ENCODE results near the gene SEL1L3. TPM values are rescaled to one million over a fixed set of nuclear protein-coding genes. Genes with fewer than 3 reads are reported as not detected.

The SEL1L3 gene
- total and polyA plus RNA-seq, 2 donors (not counting 3 experiments of a cell fraction or from before 2014, with no cell fraction given) = 53.4 to 122 TPM

GRCh38 chr4:25904748-25905082 is 41.9 kb upstream of the SEL1L3 start:
- DNase-seq (ENCODE audit: low read depth, low spot score) = no peak
- Histone ChIP-seq H3K4me2 (ENCODE audit: insufficient read depth, low read length) (no peak overlapping the region), H3K79me2 (ENCODE audit: control insufficient read depth, insufficient read depth, low read length) (no peaks in the 10 kb centered on the region), H3K36me3 (ENCODE audit: control insufficient read depth in 2 of 2, extremely low read depth in 1 of 2, insufficient read depth in 2 of 2, low read length in 2 of 2) (no peaks in the 10 kb centered on the region), H3K9me1 (replicated peaks; ENCODE audit: control insufficient read depth, extremely low read depth, insufficient read depth, low read length) (no peaks in the 10 kb centered on the region), H3K4me1 (ENCODE audit: control insufficient read depth, extremely low read depth, insufficient read depth, low read length) (peaks cover 6% of the 10 kb centered on the region), H3K4me3 (replicated peaks in 1 of 3; ENCODE audit: insufficient read depth in 1 of 3, low read depth in 1 of 3, low read length in 3 of 3) (no peak overlapping the region), H3K9me3 (replicated peaks; ENCODE audit: control insufficient read depth, insufficient read depth, low read length) (no peaks in the 10 kb centered on the region), H3K27ac (ENCODE audit: insufficient read depth, low read depth, low read length) (no peak overlapping the region), H2AFZ (ENCODE audit: low read depth, low read length) (no peak overlapping the region), H3K9ac (replicated peaks; ENCODE audit: extremely low read depth, insufficient read depth, low read length) (no peak overlapping the region), H4K20me1 (replicated peaks; ENCODE audit: control insufficient read depth, extremely low read depth, insufficient read depth, low read length) (no peaks in the 10 kb centered on the region), H3K27me3 (ENCODE audit: control insufficient read depth in 2 of 2, insufficient read depth in 2 of 2, low read length in 2 of 2) (no peaks in the 10 kb centered on the region)
- BruUV-seq (replicated peaks) = no TSS peak
- FAIRE-seq = no peak
- POLR2A ChIA-PET = no interaction called here
- CTCF ChIA-PET = no interaction called here
- dilution Hi-C loops (cut with MboI; ENCODE audit: extremely low pct_ligation_motif_present, low sequenced_read_pairs) (no loop called here), intact Hi-C loops (cut with micrococcal nuclease) (no loop called here)
- TF ChIP-seq MYC (IDR thresholded peaks at IDR 0.05; ENCODE audit: low read depth, low read length) (no peak), JUN (IDR thresholded peaks at IDR 0.05; ENCODE audit: borderline replicate concordance, insufficient read depth, insufficient read length, low read depth) (no peak), EZH2 (IDR thresholded peaks at IDR 0.05; ENCODE audit: borderline replicate concordance, low read depth, low read length, severe bottlenecking) (no peak), POLR2A (IDR thresholded peaks at IDR 0.05; ENCODE audit: low read depth, low read length) (no peak), CTCF (IDR thresholded peaks at IDR 0.05; ENCODE audit: extremely low read depth in 1 of 2, insufficient read depth in 1 of 2, low read depth in 1 of 2, low read length in 2 of 2) (no peak), GATA2 (IDR thresholded peaks at IDR 0.05; ENCODE audit: insufficient read depth, insufficient read length, low read depth, low read length) (no peak), POLR2AphosphoS5 (IDR thresholded peaks at IDR 0.05; ENCODE audit: insufficient read depth, low read depth, low read length) (no peak), FOS (IDR thresholded peaks at IDR 0.05; ENCODE audit: borderline replicate concordance, insufficient read depth, low read length) (no peak)
- TF ChIP-seq, protein P1, sequence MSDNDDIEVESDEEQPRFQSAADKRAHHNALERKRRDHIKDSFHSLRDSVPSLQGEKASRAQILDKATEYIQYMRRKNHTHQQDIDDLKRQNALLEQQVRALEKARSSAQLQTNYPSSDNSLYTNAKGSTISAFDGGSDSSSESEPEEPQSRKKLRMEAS (IDR thresholded peaks at IDR 0.05; ENCODE audit: insufficient read depth, insufficient read length) = no peak

All from endothelial cell of umbilical vein (primary cell).